PC-3 (cell line): ENCODE results near the gene DMD.

Experiments
- CTCF ChIP-seq: fragments of 300-600 bp; sonication (generic); conservative IDR thresholded peaks from 2 replicates; pipeline ENCODE4 v1.5.1; 2017; ENCODE audit warnings: antibody characterized with exemption, low read depth, mild to moderate bottlenecking, low read length
- EZH2phosphoT487 ChIP-seq: fragments of 300-600 bp; sonication (generic); IDR thresholded peaks from 2 replicates; pipeline ENCODE4 v1.6.1; 2018; ENCODE audit warnings: mild to moderate bottlenecking, antibody characterized with exemption, low read length, borderline replicate concordance

GRCh38 chrX:31921236-31921635, 1290.1 kb downstream of the DMD start:
- TF ChIP-seq CTCF, result no peak
- no peak for TF ChIP-seq EZH2phosphoT487
